ENCODE measurements around the gene PLA2G2C. TPM values are rescaled to one million over a fixed set of nuclear protein-coding genes. Genes with fewer than 3 reads are reported as not detected.

PLA2G2C gene
- total RNA-seq, 1 donor from 2014 or later = not detected

DNA sequence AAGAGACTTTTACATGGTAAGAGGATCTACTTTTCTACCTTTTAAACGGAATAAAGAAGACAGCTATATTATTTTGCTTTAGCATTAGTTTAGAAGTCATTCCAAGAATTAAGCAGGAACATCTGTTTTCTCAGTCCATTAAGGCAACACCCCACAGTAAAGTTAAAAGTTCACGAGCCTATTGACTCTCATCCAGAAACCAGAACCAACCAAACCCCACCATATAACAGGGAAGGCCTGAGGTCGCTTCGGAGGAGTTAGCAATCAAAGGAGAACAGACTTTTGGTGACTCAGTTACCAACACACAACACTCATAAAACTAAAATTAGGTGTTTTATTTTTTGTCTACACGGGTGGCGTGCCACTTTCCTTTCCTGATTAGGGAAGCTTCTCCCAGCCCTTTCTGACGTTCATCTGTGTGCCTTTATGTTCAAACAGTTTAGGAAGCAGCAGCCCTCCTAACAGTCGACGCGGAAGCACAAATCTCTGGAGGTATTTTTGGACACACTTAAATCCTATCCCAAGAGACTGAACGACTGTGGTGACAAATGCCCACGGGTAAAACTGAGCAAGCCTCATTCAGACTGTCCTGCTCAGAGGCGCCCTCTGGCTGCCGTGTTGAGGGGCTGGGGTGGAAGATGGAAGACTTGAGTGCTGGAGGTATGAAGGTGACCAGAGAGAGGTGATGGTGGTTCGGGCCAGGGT lies 8.6 kb upstream of the PLA2G2C start:
- Histone ChIP-seq H3K36me3 (ENCODE audit: insufficient read depth, low read length) (no peaks in the 10 kb centered on the region), H4K20me1 (ENCODE audit: insufficient read depth, low read length) (no peaks in the 10 kb centered on the region), H3K4me3 (ENCODE audit: insufficient read depth, low read depth, low read length) (no peak overlapping the region), H3K9ac (ENCODE audit: low read length) (no peak overlapping the region), H3K4me1 (ENCODE audit: insufficient read depth, low read length) (no peaks in the 10 kb centered on the region), H2AFZ (ENCODE audit: low read depth, low read length) (no peak overlapping the region), H3K9me3 (ENCODE audit: insufficient read depth, low read depth, low read length) (no peaks in the 10 kb centered on the region), H3K4me2 (ENCODE audit: low read length) (no peak overlapping the region), H3K27me3 (ENCODE audit: insufficient read depth, low read length) (peaks cover 29% of the 10 kb centered on the region), H3K27ac (ENCODE audit: low read depth, low read length) (no peak overlapping the region), H3K79me2 (ENCODE audit: insufficient read depth, low read length) (no peaks in the 10 kb centered on the region)
- Mint-ChIP-seq H3K27ac (ENCODE audit: unreplicated experiment) (no peak overlapping the region), H3K4me1 (ENCODE audit: low read depth, unreplicated experiment) (peaks cover 3% of the 10 kb centered on the region), H3K27me3 (ENCODE audit: low read depth, unreplicated experiment) (peaks cover 48% of the 10 kb centered on the region), H3K36me3 (ENCODE audit: low read depth, unreplicated experiment) (peaks cover 2% of the 10 kb centered on the region), H3K4me3 (ENCODE audit: unreplicated experiment) (no peak overlapping the region), H3K9me3 (ENCODE audit: unreplicated experiment) (peaks cover 4% of the 10 kb centered on the region)
- peak; percentile 14 for DNase-seq (ENCODE audit: low read depth)
- no peak for FAIRE-seq
- TF ChIP-seq, protein P1, sequence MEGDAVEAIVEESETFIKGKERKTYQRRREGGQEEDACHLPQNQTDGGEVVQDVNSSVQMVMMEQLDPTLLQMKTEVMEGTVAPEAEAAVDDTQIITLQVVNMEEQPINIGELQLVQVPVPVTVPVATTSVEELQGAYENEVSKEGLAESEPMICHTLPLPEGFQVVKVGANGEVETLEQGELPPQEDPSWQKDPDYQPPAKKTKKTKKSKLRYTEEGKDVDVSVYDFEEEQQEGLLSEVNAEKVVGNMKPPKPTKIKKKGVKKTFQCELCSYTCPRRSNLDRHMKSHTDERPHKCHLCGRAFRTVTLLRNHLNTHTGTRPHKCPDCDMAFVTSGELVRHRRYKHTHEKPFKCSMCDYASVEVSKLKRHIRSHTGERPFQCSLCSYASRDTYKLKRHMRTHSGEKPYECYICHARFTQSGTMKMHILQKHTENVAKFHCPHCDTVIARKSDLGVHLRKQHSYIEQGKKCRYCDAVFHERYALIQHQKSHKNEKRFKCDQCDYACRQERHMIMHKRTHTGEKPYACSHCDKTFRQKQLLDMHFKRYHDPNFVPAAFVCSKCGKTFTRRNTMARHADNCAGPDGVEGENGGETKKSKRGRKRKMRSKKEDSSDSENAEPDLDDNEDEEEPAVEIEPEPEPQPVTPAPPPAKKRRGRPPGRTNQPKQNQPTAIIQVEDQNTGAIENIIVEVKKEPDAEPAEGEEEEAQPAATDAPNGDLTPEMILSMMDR (IDR thresholded peaks at IDR 0.05; ENCODE audit: insufficient read depth, low read depth, low read length) = peak; percentile 70
- no peak for TF ChIP-seq EZH2 (IDR thresholded peaks at IDR 0.05; ENCODE audit: insufficient read depth, low read length)

DNA sequence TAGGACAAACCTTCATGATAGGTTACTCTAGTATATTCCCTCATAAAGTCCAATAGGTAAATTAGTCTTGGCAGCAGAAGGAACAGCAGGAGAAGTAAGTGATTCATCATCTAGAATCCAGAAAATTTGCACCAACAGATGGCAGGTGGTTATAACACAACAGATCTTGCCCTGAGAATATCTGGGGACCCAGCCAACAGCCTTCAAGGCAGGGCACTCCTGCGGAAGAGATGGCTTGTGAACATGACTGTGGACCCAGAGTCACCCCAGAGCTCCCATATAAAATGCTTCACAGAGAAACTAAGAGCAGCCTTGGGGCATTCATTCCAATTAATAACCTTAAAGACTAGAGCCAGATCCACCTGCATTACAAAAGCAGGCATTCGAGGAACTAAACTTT lies 7.9 kb upstream of the PLA2G2C start:
- no peaks in the 10 kb centered on the region for H3K36me3 ChIP-seq (ENCODE audit: insufficient read depth, low read length)
- H3K27ac ChIP-seq (ENCODE audit: low read depth, low read length) = no peak overlapping the region
- H3K9ac ChIP-seq (ENCODE audit: low read length) = no peak overlapping the region
- no peak for FAIRE-seq
- TF ChIP-seq, protein P1 (IDR thresholded peaks at IDR 0.05; ENCODE audit: insufficient read depth, low read depth, low read length) = no peak
- TF ChIP-seq EZH2 (IDR thresholded peaks at IDR 0.05; ENCODE audit: insufficient read depth, low read length) = no peak
- no peaks in the 10 kb centered on the region for H4K20me1 ChIP-seq (ENCODE audit: insufficient read depth, low read length)
- no peak overlapping the region for H2AFZ ChIP-seq (ENCODE audit: low read depth, low read length)
- H3K4me2 ChIP-seq (ENCODE audit: low read length) = no peak overlapping the region
- Mint-ChIP-seq H3K9me3 (ENCODE audit: unreplicated experiment) (peaks cover 3% of the 10 kb centered on the region), H3K36me3 (ENCODE audit: low read depth, unreplicated experiment) (peaks cover 2% of the 10 kb centered on the region), H3K4me3 (ENCODE audit: unreplicated experiment) (no peak overlapping the region), H3K4me1 (ENCODE audit: low read depth, unreplicated experiment) (peaks cover 3% of the 10 kb centered on the region), H3K27ac (ENCODE audit: unreplicated experiment) (no peak overlapping the region), H3K27me3 (ENCODE audit: low read depth, unreplicated experiment) (peaks cover 48% of the 10 kb centered on the region)
- H3K9me3 ChIP-seq (ENCODE audit: insufficient read depth, low read depth, low read length) = no peaks in the 10 kb centered on the region
- no peak for DNase-seq (ENCODE audit: low read depth)
- no peaks in the 10 kb centered on the region for H3K79me2 ChIP-seq (ENCODE audit: insufficient read depth, low read length)
- no peaks in the 10 kb centered on the region for H3K4me1 ChIP-seq (ENCODE audit: insufficient read depth, low read length)
- H3K27me3 ChIP-seq (ENCODE audit: insufficient read depth, low read length) = peaks cover 29% of the 10 kb centered on the region
- H3K4me3 ChIP-seq (ENCODE audit: insufficient read depth, low read depth, low read length) = no peak overlapping the region

DNA sequence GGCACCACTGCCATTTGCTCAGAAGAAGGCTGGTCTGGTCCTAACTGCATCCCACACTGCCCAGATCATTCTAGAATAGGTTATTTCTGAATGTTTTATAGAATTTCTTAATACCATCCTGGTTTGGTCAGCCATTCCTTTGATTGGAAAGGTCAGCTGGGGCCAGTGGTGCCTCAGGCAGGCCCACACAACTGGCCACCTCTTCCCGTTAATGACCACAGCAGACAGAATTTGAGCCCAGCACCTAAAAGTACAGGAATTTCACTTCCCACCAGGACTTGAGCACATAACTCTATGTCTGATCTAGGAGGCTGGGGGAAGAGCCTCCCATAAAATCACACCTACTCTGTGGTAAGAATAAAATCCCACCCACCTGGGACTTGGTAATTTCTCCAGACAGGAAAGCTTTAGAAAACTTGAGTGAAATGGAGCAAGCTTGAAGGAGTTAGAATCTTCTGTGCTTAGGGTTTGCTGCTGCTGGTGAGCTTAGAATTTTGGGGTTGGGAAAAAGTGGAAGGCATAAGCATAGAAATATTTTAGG lies 6.6 kb upstream of the PLA2G2C start:
- no peaks in the 10 kb centered on the region for H3K36me3 ChIP-seq (ENCODE audit: insufficient read depth, low read length)
- H2AFZ ChIP-seq (ENCODE audit: low read depth, low read length) = no peak overlapping the region
- Mint-ChIP-seq H3K36me3 (ENCODE audit: low read depth, unreplicated experiment) (peaks cover 2% of the 10 kb centered on the region), H3K4me1 (ENCODE audit: low read depth, unreplicated experiment) (peaks cover 8% of the 10 kb centered on the region), H3K9me3 (ENCODE audit: unreplicated experiment) (peaks cover 3% of the 10 kb centered on the region), H3K27me3 (ENCODE audit: low read depth, unreplicated experiment) (peaks cover 53% of the 10 kb centered on the region), H3K27ac (ENCODE audit: unreplicated experiment) (no peak overlapping the region), H3K4me3 (ENCODE audit: unreplicated experiment) (no peak overlapping the region)
- H3K27me3 ChIP-seq (ENCODE audit: insufficient read depth, low read length) = peaks cover 34% of the 10 kb centered on the region
- no peak overlapping the region for H3K4me3 ChIP-seq (ENCODE audit: insufficient read depth, low read depth, low read length)
- H3K4me1 ChIP-seq (ENCODE audit: insufficient read depth, low read length) = no peaks in the 10 kb centered on the region
- FAIRE-seq (no peak), DNase-seq (ENCODE audit: low read depth) (no peak)
- no peak overlapping the region for H3K27ac ChIP-seq (ENCODE audit: low read depth, low read length)
- H3K4me2 ChIP-seq (ENCODE audit: low read length) = no peak overlapping the region
- TF ChIP-seq, protein P1 (IDR thresholded peaks at IDR 0.05; ENCODE audit: insufficient read depth, low read depth, low read length) = no peak
- no peak for TF ChIP-seq EZH2 (IDR thresholded peaks at IDR 0.05; ENCODE audit: insufficient read depth, low read length)
- no peak overlapping the region for H3K9ac ChIP-seq (ENCODE audit: low read length)
- no peaks in the 10 kb centered on the region for H4K20me1 ChIP-seq (ENCODE audit: insufficient read depth, low read length)
- no peaks in the 10 kb centered on the region for H3K9me3 ChIP-seq (ENCODE audit: insufficient read depth, low read depth, low read length)
- H3K79me2 ChIP-seq (ENCODE audit: insufficient read depth, low read length) = no peaks in the 10 kb centered on the region
